Renal cortical epithelial cell (primary cell): ENCODE data around the gene BMP6. TPM values are rescaled to one million over a fixed set of nuclear protein-coding genes. Genes with fewer than 3 reads are reported as not detected.

Source experiments
- DNase-seq: peaks from one replicate; pipeline ENCODE4 v3.0.0-alpha.2; 2011; ENCODE audit warnings: low read depth
- total RNA-seq: library from RNA; depleted of rRNA; stranded (reverse); fragments of >200 nt; gene quantifications from 2 replicates; pipeline ENCODE4 v1.2.3, GENCODE V29; 2014

Gene BMP6
- total RNA-seq, 1 donor from 2014 or later: 0.75 TPM

- DNase-seq: no peak
Measured at GRCh38 chr6:7747433-7747832, 21.5 kb downstream of the BMP6 start.

- no peak for DNase-seq
Measured at GRCh38 chr6:7747901-7748504, 22.1 kb downstream of the BMP6 start.

DNA sequence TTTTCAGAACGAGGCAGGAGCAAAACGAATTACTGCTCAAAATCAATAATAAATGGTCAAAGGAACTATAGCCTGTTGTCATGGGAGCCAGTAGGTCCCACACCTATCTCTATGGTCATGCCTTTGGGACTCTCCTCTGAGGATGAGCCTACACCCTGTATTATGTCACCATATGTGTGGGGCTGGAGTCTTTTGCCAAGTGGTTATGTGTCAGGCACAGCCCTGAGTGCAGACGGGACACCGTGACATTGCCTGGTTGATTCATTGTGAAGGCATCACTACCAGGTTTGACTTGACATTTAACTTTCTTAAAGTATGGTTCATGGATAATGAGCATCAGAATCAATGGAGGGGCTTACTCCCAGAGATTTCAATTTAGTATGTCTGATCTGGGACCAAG is 23.6 kb downstream of the BMP6 start:
- no peak for DNase-seq

DNA sequence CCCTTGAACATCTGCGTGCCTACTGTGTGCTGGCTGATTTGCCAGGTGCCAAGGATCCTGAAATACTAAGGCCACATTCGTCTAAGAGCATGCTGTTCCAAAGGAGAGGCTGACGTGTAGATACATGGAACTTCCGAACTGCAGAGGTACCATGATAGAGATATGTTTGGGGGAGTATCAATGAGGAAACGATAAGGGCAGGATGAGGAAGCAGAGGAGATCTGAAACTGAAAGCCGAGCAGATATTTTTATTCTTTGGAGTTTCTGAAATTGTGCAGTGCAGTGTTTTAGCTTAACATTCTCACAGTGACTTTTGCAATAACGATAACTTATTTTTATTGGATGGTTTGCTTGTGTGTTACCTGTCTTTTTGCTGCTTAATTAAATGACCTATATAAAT is 24.3 kb downstream of the BMP6 start:
- DNase-seq: no peak

GRCh38 chr6:7758456-7758855 is 32.6 kb downstream of the BMP6 start:
- DNase-seq: peak; percentile 97

DNA sequence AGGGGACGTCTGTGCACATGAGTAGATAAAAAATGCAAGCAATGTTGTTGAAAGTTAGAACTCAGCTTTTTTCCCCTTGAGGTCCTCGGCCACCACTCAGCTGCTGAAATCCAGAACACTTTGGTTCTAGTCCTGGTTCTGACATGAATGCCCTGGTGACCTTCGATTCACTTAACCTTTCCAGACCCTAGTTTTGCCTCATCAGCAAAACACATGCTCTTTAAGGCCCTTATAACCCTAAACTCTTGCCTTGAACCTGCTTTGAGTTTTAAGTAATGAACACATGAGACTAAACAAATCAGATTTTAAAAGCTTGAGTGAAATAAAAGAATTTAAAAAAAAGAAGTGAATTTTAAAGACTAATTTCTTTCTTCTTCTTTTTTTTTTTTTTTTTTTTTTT is 33.4 kb downstream of the BMP6 start:
- no peak for DNase-seq

GRCh38 chr6:7761051-7761450 is 35.2 kb downstream of the BMP6 start:
- DNase-seq: peak; percentile 23

- no peak for DNase-seq
Measured at GRCh38 chr6:7762760-7763159, 36.9 kb downstream of the BMP6 start.

DNA sequence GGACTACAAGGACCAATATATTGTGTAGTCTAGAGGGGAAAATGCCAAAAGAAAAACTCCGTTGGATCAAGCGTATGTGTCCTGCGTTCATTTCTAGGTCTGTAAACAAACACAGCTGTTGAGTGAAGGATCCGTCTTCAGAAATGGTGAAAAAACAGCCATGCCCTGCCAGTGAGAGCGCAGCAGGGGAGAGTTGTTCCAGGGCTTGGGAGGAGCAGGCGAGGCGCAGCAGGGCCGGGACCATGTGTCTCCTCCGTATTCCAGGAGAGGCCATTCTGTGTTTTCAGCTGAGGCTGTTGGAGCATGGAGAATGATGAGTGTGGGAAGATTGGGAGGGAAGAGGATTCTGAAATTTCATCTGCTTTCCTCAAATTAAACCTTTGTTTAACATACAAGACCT is 38.0 kb downstream of the BMP6 start:
- no peak for DNase-seq

DNA sequence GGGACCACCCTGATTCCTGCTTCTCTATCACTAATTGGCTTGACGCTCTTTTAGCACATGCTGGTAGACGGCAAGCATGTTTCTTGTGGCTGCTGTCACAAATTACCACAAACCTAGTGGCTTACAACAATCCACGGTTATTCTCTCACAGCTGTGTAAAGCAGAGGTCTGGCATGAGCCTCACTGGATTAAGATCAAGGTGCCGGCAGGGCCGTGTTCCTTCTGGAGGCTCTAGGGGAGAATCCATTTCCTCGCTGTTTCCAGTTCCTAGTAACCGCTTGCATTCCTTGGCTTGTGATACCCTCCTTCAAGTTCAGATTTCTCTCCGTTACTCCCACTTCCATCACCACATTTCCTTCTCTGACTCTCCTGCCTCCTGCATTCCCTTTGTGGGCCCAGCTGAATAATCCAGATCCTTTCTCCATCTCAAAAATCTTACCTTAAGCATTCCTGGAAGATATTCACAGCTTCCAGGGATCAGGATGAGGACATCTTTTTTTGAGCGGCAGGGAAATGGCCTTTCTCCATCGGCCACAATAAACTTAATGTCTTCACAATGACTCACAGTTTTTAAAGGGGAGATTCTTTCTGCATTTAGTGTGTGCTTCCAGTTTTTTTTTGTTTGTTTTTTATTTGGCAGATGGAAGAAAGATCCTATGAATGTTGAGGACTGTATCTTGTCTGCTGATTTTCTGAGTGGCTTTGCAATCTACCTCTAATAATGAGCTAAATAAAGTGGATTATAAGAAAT is 39.9 kb downstream of the BMP6 start:
- DNase-seq: no peak

DNA sequence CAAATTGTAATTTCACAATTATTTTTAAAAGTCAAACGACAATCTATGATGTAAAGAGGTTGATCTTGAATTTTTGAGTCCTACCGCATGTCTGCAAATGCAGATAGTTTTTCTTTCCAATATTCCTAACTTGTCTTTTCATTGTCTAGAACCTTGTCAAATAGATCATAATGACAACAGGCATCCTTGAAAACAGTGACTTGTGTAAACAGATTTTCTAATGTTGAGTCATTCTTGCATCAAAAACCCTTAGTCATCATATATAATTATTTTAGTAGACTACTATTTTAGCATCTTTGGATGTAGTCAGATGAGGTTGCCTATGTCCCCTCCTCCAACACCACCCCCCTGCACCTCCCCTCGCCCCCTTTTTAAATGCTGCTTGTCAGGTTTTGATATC is 43.8 kb downstream of the BMP6 start:
- DNase-seq: peak; percentile 30

GRCh38 chr6:7770111-7770510 is 44.2 kb downstream of the BMP6 start:
- no peak for DNase-seq

GRCh38 chr6:7770601-7771000 is 44.7 kb downstream of the BMP6 start:
- DNase-seq: no peak

DNA sequence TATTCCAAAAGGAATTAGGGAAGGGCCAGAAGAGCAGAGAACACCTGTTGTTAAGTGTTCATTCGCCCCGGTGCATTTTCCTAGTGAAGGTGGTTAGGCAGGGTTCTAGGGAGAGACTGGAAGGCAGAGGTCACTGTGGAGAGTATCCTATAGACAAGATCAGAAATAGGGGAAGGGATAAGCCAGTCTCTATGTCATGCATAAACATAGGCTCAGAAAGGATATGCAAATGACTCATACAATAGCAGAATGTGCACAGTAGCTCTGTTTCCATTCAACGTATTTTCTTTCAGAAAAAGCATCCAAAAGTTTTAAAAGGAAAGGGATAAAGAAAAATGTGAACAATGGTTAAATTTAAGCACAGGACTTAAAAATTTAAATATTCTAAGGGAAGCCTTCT is 47.4 kb downstream of the BMP6 start:
- no peak for DNase-seq

GRCh38 chr6:7773914-7774313 is 48.0 kb downstream of the BMP6 start:
- DNase-seq: no peak

DNA sequence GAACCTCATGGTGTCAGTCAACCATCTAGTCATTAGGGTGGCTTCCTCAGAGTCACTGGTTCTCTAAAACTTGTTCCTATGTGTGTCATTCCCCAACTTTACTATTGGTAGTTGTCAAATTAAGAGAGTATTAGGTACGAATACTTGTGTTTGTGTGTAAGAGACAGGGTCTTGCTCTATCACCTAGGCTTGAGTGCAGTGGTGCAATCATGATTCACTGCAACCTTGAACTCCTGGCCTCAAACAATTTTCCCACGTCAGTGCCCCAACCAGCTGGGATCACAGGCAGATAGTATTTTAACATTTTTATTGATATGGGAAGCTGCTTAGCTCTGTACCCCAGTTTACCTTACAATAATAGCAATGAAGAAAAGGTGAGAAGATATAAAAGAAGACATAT is 50.6 kb downstream of the BMP6 start:
- DNase-seq: no peak

DNA sequence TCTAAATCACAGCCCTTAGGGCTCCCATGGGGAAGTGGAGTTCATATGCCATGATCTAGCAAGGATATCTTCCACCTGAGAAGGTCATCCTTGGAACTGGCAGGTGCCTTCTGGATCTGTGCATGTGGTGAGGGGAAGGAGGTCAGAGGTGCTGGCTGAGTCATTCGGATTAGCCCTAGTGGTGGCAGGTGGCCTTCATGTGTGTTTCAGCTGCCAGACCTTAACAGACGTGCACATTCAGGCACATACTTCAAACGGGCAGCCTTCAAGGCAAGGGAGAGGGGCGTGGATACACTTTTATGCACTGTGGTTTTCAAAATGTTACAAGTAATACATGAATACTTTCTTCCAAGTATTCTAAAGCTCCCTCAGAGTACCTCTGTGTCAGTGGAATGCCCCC is 51.2 kb downstream of the BMP6 start:
- DNase-seq: no peak

- DNase-seq: no peak
Measured at GRCh38 chr6:7781240-7781639, 55.3 kb downstream of the BMP6 start.

DNA sequence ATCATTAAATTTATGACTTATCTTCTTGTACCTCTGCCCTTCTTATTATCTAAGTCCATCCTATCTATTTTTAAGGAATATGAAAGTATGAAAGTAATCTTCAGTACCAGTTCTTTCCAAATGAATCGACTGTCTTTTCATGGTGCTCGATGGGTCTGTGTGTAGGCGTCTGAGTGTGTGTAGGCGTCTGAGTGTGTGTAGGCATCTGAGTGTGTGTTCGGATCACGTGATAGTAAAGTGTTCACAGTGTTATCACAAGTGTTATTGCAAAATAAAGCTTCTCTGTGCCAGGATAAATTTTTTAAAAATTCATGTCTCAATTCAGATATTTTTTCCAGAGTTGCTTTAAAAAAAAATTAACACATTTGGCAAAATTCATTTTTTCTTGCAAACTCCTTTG is 58.3 kb downstream of the BMP6 start:
- no peak for DNase-seq

- DNase-seq: no peak
Measured at GRCh38 chr6:7784706-7785105, 58.8 kb downstream of the BMP6 start.

DNA sequence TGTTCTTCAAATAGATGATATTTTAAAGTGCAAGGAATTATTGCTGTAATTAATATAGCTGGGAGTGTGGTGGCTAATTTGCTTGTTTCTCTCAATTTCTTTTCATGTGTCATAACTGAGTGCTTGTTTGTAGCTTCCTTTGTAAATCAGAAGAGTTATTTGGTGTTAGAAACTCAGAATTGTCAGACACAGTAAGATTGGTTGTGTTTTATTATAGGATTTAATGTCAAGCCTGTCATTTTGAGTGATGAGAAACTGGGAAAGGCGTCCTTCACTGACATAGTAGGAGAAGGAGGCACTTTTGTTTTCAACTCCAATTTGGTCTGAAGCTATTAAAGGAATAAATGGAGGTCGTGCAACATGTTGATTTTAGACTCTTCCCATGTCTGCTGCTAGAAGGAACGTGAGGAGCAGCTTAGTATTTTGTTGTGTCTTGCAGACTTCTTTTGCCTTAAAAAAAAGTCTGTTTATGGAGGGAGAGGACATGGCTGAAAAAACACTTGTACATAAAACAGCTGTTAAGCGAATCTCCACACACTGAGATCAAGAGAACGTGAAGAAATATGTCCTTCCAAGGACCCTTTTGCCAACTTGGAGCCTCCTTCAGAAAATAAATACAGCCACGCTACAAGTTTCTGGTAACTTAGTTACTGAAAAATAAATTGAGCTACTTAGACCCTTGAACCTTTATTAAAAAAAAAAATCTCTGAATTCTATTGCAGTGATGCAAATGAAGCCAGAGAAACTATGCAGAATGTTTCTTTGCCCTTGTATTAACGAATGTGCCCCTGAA is 59.5 kb downstream of the BMP6 start:
- no peak for DNase-seq

DNA sequence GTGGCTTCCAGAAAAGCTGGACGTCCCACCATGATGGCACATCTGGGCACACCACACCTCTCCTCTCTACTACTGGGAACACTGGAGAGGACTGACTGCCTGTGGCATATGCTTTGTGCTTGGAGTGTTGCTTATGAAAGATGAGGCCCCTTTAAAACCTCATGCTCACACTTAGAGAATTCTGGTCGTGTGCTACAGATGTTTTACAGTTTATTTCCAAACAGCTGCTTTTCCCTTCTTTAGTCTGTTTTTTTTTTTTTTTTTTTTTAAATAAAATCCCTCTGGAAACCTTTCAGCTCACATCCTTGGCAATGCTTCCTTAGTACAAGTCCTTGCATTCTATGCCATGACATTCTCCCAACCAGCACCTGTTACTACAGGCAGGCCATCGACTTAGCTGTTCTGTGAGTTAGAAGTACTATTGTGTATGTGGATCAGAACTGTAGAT is 60.3 kb downstream of the BMP6 start:
- no peak for DNase-seq

DNA sequence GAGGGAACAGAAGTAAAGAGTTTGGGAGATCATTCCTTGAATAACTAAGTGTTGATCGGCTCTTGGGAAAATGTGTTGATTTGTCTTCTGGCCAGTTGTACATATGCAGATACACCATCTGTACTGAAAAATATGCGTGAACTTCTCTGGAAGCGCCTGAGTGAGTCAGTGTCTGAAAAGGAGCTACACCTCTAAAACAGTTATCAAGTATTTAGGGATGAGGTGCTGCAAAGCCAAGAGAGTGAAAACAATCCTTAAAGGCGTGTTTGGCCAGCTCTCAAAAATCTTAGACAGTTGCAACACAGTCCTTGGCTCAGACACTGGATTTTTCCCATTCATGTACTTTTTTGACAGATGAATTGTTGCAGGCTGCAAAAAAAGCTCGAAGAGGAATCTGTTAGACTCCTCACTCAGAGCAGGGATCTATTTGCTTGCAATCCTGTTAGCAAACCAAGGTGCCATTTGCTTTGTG is 61.3 kb downstream of the BMP6 start:
- no peak for DNase-seq
